GM12878 (cell line): ENCODE data around the gene RGN. TPM values are rescaled to one million over a fixed set of nuclear protein-coding genes. Genes with fewer than 3 reads are reported as not detected.
A peak's percentile ranks its signal among the peaks of the same experiment; 100 is the strongest.

Source experiments
- ATAC-seq: fragments of 200-7000 bp; cut with Tn5 transposase; 3 replicates; pipeline ENCODE4 v1.9.1; 2020; ENCODE audit warnings: mild to moderate bottlenecking, moderate library complexity
- BruUV-seq: library from RNA; stranded (reverse); fragments of 400-500 nt; replicated peaks from 2 replicates; lab custom pipeline; 2021; lab: Mats Ljungman, UMichigan
- CTCF ChIA-PET: fragments of 300-600 bp; sonication (Branson Sonifier 250); formaldehyde crosslinking; extraction: SDS; loops from one replicate; lab custom pipeline; 2021; ENCODE audit warnings: inconsistent platforms; lab: Yijun Ruan, JAX
- POLR2A ChIA-PET: fragments of 350-600 bp; formaldehyde crosslinking; extraction: SDS; loops from one replicate; lab custom pipeline; 2021; ENCODE audit warnings: inconsistent platforms; lab: Charles Lee
- RAD21 ChIA-PET: fragments of 300-600 bp; sonication (Branson Sonifier 250); formaldehyde crosslinking; loops from one replicate; lab custom pipeline; 2023; ENCODE audit warnings: antibody characterized with exemption; ENCODE audit not compliant: unreplicated experiment; lab: Charles Lee
- SMC1A ChIA-PET: fragments of 300-600 bp; sonication (Branson Sonifier 250); formaldehyde crosslinking; loops from one replicate; lab custom pipeline; 2023; ENCODE audit not compliant: unreplicated experiment, uncharacterized antibody; lab: Charles Lee
- DNase-seq: peaks from one replicate; pipeline ENCODE4 v3.0.0-alpha.2; 2011; ENCODE audit warnings: low read depth, low spot score
- FAIRE-seq: peaks from 3 replicates; lab custom pipeline; 2011; peaks lifted over from hg19 to GRCh38; lab: Jason Lieb, UNC
- H2AFZ ChIP-seq: 2 replicates; pipeline ENCODE4 v1.6.0; 2011; ENCODE audit warnings: low read depth, low read length, control low read depth; ENCODE audit not compliant: control insufficient read depth
- H3K27ac ChIP-seq: 2 replicates; pipeline ENCODE4 v1.5.1; 2011; ENCODE audit warnings: control low read depth; ENCODE audit not compliant: control insufficient read depth, insufficient read depth
- H3K27me3 ChIP-seq, 2 experiments: replicated peaks in 1 of 2; 2 replicates each; pipeline versions ENCODE4 v1.6.0 to v1.6.1; 2011; ENCODE audit warnings: low read length in 1 of 2; ENCODE audit not compliant: control insufficient read depth in 2 of 2, insufficient read depth in 2 of 2
- H3K36me3 ChIP-seq, 2 experiments: 2 replicates each; pipeline ENCODE4 v1.5.1; 2011; ENCODE audit warnings: low read length in 1 of 2; ENCODE audit not compliant: control insufficient read depth in 2 of 2, insufficient read depth in 2 of 2
- H3K4me1 ChIP-seq: 2 replicates; pipeline ENCODE4 v1.6.1; 2011; ENCODE audit warnings: mild to moderate bottlenecking, low read length, moderate library complexity, mixed read lengths; ENCODE audit not compliant: control insufficient read depth, insufficient read depth
- H3K4me2 ChIP-seq: 2 replicates; pipeline ENCODE4 v1.6.0; 2011; ENCODE audit warnings: control low read depth; ENCODE audit not compliant: control insufficient read depth, insufficient read depth
- H3K4me3 ChIP-seq: fragments of 200-600 bp; sonication (generic); 2 replicates; pipeline ENCODE4 v1.5.1; 2016
- H3K79me2 ChIP-seq: 2 replicates; pipeline ENCODE4 v1.6.0; 2011; ENCODE audit warnings: low read length; ENCODE audit not compliant: control insufficient read depth, insufficient read depth
- H3K9ac ChIP-seq: 2 replicates; pipeline ENCODE4 v1.8.0; 2011; ENCODE audit warnings: low read length, control low read depth, mixed read lengths; ENCODE audit not compliant: control insufficient read depth, insufficient read depth
- H3K9me3 ChIP-seq: replicated peaks from 3 replicates; pipeline ENCODE4 v1.5.1; 2011; ENCODE audit warnings: mild to moderate bottlenecking, low read length; ENCODE audit not compliant: control insufficient read depth, insufficient read depth
- H4K20me1 ChIP-seq: 2 replicates; pipeline ENCODE4 v1.6.0; 2011; ENCODE audit not compliant: control insufficient read depth, insufficient read depth
- EP300 ChIP-seq, 2 experiments: fragments of 150-350 bp in 1 of 2; IDR thresholded peaks; 2 replicates each; pipeline ENCODE4 v1.6.1; 2011 to 2012; ENCODE audit warnings: low read depth in 2 of 2, low read length in 2 of 2, borderline replicate concordance in 1 of 2, improper control_type of control experiment in 1 of 2, inconsistent platforms in 1 of 2; ENCODE audit not compliant: control insufficient read depth in 1 of 2
- IKZF2 ChIP-seq, 2 experiments: fragments of 450-650 bp; IDR thresholded peaks; 2 replicates each; pipeline ENCODE4 v1.6.1; 2017; ENCODE audit warnings: mild to moderate bottlenecking in 2 of 2, moderate library complexity in 2 of 2
- RAD21 ChIP-seq: IDR thresholded peaks from 2 replicates; pipeline ENCODE4 v1.6.1; 2011; ENCODE audit warnings: mild to moderate bottlenecking, low read depth, low read length, moderate library complexity; ENCODE audit not compliant: insufficient read depth
- RCOR1 ChIP-seq: conservative IDR thresholded peaks from 2 replicates; pipeline ENCODE4 v1.6.1; 2012; ENCODE audit warnings: low read depth, low read length, improper control_type of control experiment
- SMC3 ChIP-seq: IDR thresholded peaks from 2 replicates; pipeline ENCODE4 v1.6.1; 2011; ENCODE audit warnings: low read length, improper control_type of control experiment, borderline replicate concordance
- in situ Hi-C: fragments of 300-500 bp; cut with MboI; formaldehyde crosslinking; loops from 9 replicates; pipeline ENCODE4 v1.14.3; 2018; ENCODE audit warnings: mixed read lengths
- intact Hi-C: fragments of 100-400 bp; cut with micrococcal nuclease; formaldehyde crosslinking; loops from one replicate; pipeline ENCODE4 v1.14.2; 2022; ENCODE audit not compliant: unreplicated experiment
- polyA plus RNA-seq, 11 experiments: library from polyadenylated mRNA; depleted of rRNA in 4 of 11; unstranded in 6 of 11; stranded (reverse) in 5 of 11; fragments of >200 nt; fragmentation: Nextera tagmentation in 4 of 11; fragmentation: Illumina TruSeq in 1 of 11; extraction: Ambion mirVana in 4 of 11; extraction: Trizol in 1 of 11; gene quantifications; 1 replicate in 1 of 11; 2 replicates in 10 of 11; pipeline versions ENCODE4 v1.2.1 to v1.2.3, GENCODE V29; 2011 to 2016; ENCODE audit warnings: inconsistent platforms in 2 of 11, missing spikeins in 2 of 11, low read depth in 1 of 11
- total RNA-seq, 4 experiments: library from RNA; depleted of rRNA in 3 of 4; stranded (reverse); fragments of >200 nt in 3 of 4; fragmentation: Illumina TruSeq in 1 of 4; extraction: Trizol in 1 of 4; gene quantifications; 2 replicates each; pipeline versions ENCODE4 v1.2.1 to v1.2.3, GENCODE V29; 2013 to 2021
- TF ChIP-seq, protein P1 (sequence below): fragments of 450-650 bp; IDR thresholded peaks from 2 replicates; pipeline ENCODE4 v1.6.1; 2016; ENCODE audit warnings: mild to moderate bottlenecking
- TF ChIP-seq, protein P2 (sequence below), 3 experiments: IDR thresholded peaks in 2 of 3; conservative IDR thresholded peaks in 1 of 3; 2 replicates each; pipeline ENCODE4 v1.5.1; 2011; ENCODE audit warnings: low read depth in 3 of 3, low read length in 3 of 3, mild to moderate bottlenecking in 3 of 3, control low read depth in 2 of 3, moderate library complexity in 2 of 3, inconsistent platforms in 1 of 3, mixed read lengths in 1 of 3; ENCODE audit not compliant: control insufficient read depth in 2 of 3, insufficient read depth in 1 of 3; ENCODE audit errors: extremely low read depth in 1 of 3

The RGN gene
- total and polyA plus RNA-seq, 10 of the 15 experiments (the other 5 are each of a cell fraction or from before 2014, with no cell fraction given): 0.15 TPM; not detected in 9

DNA sequence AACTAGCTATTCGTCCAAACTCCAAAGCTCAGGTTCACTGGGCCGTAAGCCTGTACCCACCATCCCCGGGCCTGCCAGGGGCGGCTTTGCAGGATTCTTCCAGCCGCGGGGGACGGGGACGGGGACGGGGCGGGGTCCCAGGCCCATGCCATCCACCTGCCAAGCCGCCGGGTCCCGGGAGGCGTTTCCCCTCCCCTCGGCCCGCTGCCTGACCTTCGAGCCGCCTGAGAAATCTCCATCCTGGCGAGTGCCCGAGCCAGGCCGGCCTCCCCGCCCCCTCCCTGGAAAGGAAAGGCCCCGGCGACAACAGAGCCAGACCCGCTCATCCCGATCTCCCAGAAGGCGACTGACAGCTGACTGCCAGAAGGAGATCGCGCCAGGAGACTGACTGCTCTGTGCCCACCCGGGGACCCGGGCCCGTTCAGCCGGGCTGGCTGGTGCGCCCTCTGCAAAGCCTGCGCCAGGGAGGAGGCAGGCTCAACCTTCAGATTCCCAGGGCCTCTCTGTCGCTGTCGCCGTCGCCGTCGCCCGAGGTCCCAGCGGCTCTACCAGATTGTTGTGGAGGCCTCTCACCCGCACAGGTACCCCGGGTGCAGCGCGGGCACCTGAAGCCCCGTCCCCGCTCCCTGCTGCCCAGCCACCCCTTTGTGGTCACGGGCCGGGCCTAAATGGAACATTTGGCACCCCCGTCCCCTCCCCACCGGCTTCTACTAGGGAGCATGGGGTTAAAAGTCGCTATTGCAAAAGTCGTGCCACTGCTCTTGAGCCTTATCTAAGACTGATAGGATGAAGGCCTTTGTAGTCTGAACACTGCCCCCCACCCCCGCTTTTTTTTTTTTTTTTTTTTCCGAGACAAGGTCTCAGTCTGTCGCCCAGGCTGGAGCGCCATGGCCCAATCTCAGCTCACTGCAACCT is at the start of gene RGN (continued):
- no peak for TF ChIP-seq IKZF2 (IDR thresholded peaks at IDR 0.05)

DNA sequence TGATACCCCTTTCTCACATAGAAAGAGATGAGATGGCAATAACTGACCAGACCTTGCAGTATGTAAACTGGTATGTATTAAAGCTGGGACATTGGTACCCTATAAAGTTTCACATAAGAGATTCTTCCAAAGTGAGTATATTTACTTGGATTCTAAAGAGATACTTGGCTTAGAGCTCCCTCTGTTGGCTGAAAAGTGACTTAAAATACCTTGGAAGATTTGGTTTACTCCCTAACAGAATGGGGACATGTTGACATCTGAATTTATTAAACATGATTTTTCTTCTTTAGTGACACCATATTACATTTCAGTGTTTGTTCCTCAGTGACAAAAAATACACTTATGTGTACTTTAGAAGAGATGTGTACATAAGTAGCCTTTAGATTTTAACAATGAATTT is 47.9 kb upstream of the RGN start:
- no TSS peak for BruUV-seq
- SMC1A ChIA-PET: interaction anchor here (0.9 to 2.2 kb wide), 6 partner anchors 9 to 228 kb away, joined by 3 to 12 read pairs (median 6); no protein-coding TSS in a partner anchor
- Histone ChIP-seq H3K9ac (no peak overlapping the region), H2AFZ (no peak overlapping the region)
- CTCF ChIA-PET: interaction anchor here (0.8 to 3.6 kb wide), 24 partner anchors 9 to 648 kb away, joined by 3 to 21 read pairs (median 5); no protein-coding TSS in a partner anchor
- TF ChIP-seq, protein P1, sequence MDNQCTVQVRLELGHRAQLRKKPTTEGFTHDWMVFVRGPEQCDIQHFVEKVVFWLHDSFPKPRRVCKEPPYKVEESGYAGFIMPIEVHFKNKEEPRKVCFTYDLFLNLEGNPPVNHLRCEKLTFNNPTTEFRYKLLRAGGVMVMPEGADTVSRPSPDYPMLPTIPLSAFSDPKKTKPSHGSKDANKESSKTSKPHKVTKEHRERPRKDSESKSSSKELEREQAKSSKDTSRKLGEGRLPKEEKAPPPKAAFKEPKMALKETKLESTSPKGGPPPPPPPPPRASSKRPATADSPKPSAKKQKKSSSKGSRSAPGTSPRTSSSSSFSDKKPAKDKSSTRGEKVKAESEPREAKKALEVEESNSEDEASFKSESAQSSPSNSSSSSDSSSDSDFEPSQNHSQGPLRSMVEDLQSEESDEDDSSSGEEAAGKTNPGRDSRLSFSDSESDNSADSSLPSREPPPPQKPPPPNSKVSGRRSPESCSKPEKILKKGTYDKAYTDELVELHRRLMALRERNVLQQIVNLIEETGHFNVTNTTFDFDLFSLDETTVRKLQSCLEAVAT: no peak
- TF ChIP-seq, protein P2, sequence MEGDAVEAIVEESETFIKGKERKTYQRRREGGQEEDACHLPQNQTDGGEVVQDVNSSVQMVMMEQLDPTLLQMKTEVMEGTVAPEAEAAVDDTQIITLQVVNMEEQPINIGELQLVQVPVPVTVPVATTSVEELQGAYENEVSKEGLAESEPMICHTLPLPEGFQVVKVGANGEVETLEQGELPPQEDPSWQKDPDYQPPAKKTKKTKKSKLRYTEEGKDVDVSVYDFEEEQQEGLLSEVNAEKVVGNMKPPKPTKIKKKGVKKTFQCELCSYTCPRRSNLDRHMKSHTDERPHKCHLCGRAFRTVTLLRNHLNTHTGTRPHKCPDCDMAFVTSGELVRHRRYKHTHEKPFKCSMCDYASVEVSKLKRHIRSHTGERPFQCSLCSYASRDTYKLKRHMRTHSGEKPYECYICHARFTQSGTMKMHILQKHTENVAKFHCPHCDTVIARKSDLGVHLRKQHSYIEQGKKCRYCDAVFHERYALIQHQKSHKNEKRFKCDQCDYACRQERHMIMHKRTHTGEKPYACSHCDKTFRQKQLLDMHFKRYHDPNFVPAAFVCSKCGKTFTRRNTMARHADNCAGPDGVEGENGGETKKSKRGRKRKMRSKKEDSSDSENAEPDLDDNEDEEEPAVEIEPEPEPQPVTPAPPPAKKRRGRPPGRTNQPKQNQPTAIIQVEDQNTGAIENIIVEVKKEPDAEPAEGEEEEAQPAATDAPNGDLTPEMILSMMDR (IDR thresholded peaks at IDR 0.05 in 2 of 3, conservative IDR thresholded peaks at IDR 0.05 in 1 of 3; ENCODE audit: control insufficient read depth in 2 of 3, extremely low read depth in 1 of 3, insufficient read depth in 1 of 3, low read depth in 3 of 3, low read length in 3 of 3): peak; percentile 54 to 66 (median 54)
- TF ChIP-seq SMC3: peak; percentile 55; the same call in 1 of the 2 replicates
- no peak for TF ChIP-seq RCOR1
- peak; percentile 75 for TF ChIP-seq RAD21
- no peak for TF ChIP-seq EP300 (IDR thresholded peaks at IDR 0.05; ENCODE audit: borderline replicate concordance in 1 of 2, control insufficient read depth in 1 of 2, low read depth in 2 of 2, low read length in 2 of 2)
- TF ChIP-seq, all 136 proteins: peak for 3
- H3K79me2 ChIP-seq: no peaks in the 10 kb centered on the region
- no peaks in the 10 kb centered on the region for H3K36me3 ChIP-seq
- ATAC-seq (peak; percentile 64), DNase-seq (peak; percentile 2), FAIRE-seq (no peak)
- in situ Hi-C loops (no loop called here), intact Hi-C loops (loop anchor here (1.0 to 5.0 kb wide), 3 partner anchors 128 to 273 kb away; partner anchors contain the start of gene SLC9A7)
- H3K4me2 ChIP-seq: no peak overlapping the region
- ChIA-PET POLR2A (no interaction called here), RAD21 (interaction anchor here (1.3 to 1.9 kb wide), 3 partner anchors 126 to 622 kb away, joined by 3 to 8 read pairs (median 5); no protein-coding TSS in a partner anchor)
- no peaks in the 10 kb centered on the region for H4K20me1 ChIP-seq
- H3K9me3 ChIP-seq: no peaks in the 10 kb centered on the region
- H3K4me1 ChIP-seq: no peaks in the 10 kb centered on the region
- no peaks in the 10 kb centered on the region; a peak in 1 of 4 replicates for H3K27me3 ChIP-seq
- H3K4me3 ChIP-seq: no peak overlapping the region
- H3K27ac ChIP-seq: no peak overlapping the region
